ENCODE measurements around the gene IL3.

IL3 gene

GRCh38 chr5:132100672-132101261, 40.3 kb downstream of the IL3 start:
- no peak for TF ChIP-seq CTCF (IDR thresholded peaks at IDR 0.05; ENCODE audit: insufficient read depth, missing control alignments)
- FAIRE-seq: no peak
- DNase-seq (ENCODE audit: insufficient read length, low spot score): no peak

- DNase-seq (ENCODE audit: insufficient read length, low spot score): no peak
- TF ChIP-seq CTCF (IDR thresholded peaks at IDR 0.05; ENCODE audit: insufficient read depth, missing control alignments): no peak
- no peak for FAIRE-seq
Observed at GRCh38 chr5:132101385-132101880, 41.0 kb downstream of the IL3 start.

- FAIRE-seq: no peak
- TF ChIP-seq CTCF (IDR thresholded peaks at IDR 0.05; ENCODE audit: insufficient read depth, missing control alignments): no peak
Observed at GRCh38 chr5:132102101-132102701, 41.7 kb downstream of the IL3 start.

GRCh38 chr5:132102944-132103331, 42.5 kb downstream of the IL3 start:
- TF ChIP-seq CTCF (IDR thresholded peaks at IDR 0.05; ENCODE audit: insufficient read depth, missing control alignments): no peak
- no peak for FAIRE-seq
- DNase-seq (ENCODE audit: insufficient read length, low spot score): no peak

More at GRCh38 chr5:132102101-132102701, 41.7 kb downstream of the IL3 start:
- no peak for DNase-seq (ENCODE audit: insufficient read length, low spot score)

- TF ChIP-seq CTCF (IDR thresholded peaks at IDR 0.05; ENCODE audit: insufficient read depth, missing control alignments): no peak
- DNase-seq (ENCODE audit: insufficient read length, low spot score) (no peak), FAIRE-seq (no peak)
Observed at GRCh38 chr5:132103332-132103951, 43.0 kb downstream of the IL3 start.

GRCh38 chr5:132103969-132104391, 43.5 kb downstream of the IL3 start:
- no peak for DNase-seq (ENCODE audit: insufficient read length, low spot score)
- TF ChIP-seq CTCF (IDR thresholded peaks at IDR 0.05; ENCODE audit: insufficient read depth, missing control alignments): no peak
- FAIRE-seq: no peak

GRCh38 chr5:132104556-132104955, 44.1 kb downstream of the IL3 start:
- TF ChIP-seq CTCF (IDR thresholded peaks at IDR 0.05; ENCODE audit: insufficient read depth, missing control alignments): no peak
- FAIRE-seq: no peak
- no peak for DNase-seq (ENCODE audit: insufficient read length, low spot score)

Data from D721Med (cell line).